Activated CD4-positive, alpha-beta T cell treated with anti-CD3 and anti-CD28 coated beads for 48 hours (primary cell): Measurements from ENCODE around the gene DBN1.

Experiments
- DNase-seq: peaks from one replicate; pipeline ENCODE4 v3.0.0-alpha.2; 2020

DBN1 gene

GRCh38 chr5:177473443-177474001, at the start of gene DBN1:
Gene DBN1 (minus strand): TSS chr5:177473634. CDS start chr5:177473521, 113 bp downstream.
- DNase-seq, result no peak

- DNase-seq, result no peak
Observed at GRCh38 chr5:177520916-177521513, 47.6 kb upstream of the DBN1 start.

- no peak for DNase-seq
Observed at GRCh38 chr5:177520271-177520670, 46.8 kb upstream of the DBN1 start.

GRCh38 chr5:177519463-177520235, 46.2 kb upstream of the DBN1 start:
- no peak for DNase-seq

- DNase-seq, result peak; percentile 98
Observed at GRCh38 chr5:177516601-177517568, 43.5 kb upstream of the DBN1 start, which contains the start of gene DDX41. Gene DDX41 (minus strand): TSS chr5:177516961. CDS start chr5:177516945, 16 bp downstream.

GRCh38 chr5:177515580-177515979, 42.1 kb upstream of the DBN1 start:
- no peak for DNase-seq

GRCh38 chr5:177514541-177514940, 41.1 kb upstream of the DBN1 start:
- DNase-seq, result no peak

- DNase-seq, result no peak
Observed at GRCh38 chr5:177513500-177513899, 40.1 kb upstream of the DBN1 start.

GRCh38 chr5:177512736-177513380, 39.4 kb upstream of the DBN1 start:
- no peak for DNase-seq

GRCh38 chr5:177511796-177512675, 38.6 kb upstream of the DBN1 start:
- no peak for DNase-seq

- no peak for DNase-seq
Observed at GRCh38 chr5:177511181-177511580, 37.7 kb upstream of the DBN1 start.

- no peak for DNase-seq
Observed at GRCh38 chr5:177510567-177511053, 37.2 kb upstream of the DBN1 start.

- DNase-seq, result no peak
Observed at GRCh38 chr5:177509991-177510566, 36.6 kb upstream of the DBN1 start.

GRCh38 chr5:177509381-177509951, 36.0 kb upstream of the DBN1 start, which contains the start of gene DOK3:
Gene DOK3 (minus strand): TSS chr5:177509826. CDS start chr5:177509540, 286 bp downstream.
- no peak for DNase-seq

- no peak for DNase-seq
Observed at GRCh38 chr5:177508837-177509236, 35.4 kb upstream of the DBN1 start.

GRCh38 chr5:177508221-177508611, 34.8 kb upstream of the DBN1 start:
- DNase-seq, result no peak

- DNase-seq, result no peak
Observed at GRCh38 chr5:177507596-177508220, 34.3 kb upstream of the DBN1 start.

GRCh38 chr5:177507165-177507564, 33.7 kb upstream of the DBN1 start:
- no peak for DNase-seq

- no peak for DNase-seq
Observed at GRCh38 chr5:177505075-177505474, 31.6 kb upstream of the DBN1 start.
